GM19324 (cell line): ENCODE results near the gene FCGR1A.
"Not testable (repeated sequence)": the region's sequence is repeated elsewhere in the genome, so short reads cannot be mapped to it uniquely, and the experiment has no call there.

Experiments used
- ATAC-seq: cut with Tn5 transposase; IDR thresholded peaks from one replicate; pipeline ENCODE4 v1.9.1; 2021; ENCODE audit warnings: mild to moderate bottlenecking, moderate library complexity; ENCODE audit not compliant: unreplicated experiment, low FRiP score

Gene FCGR1A

DNA sequence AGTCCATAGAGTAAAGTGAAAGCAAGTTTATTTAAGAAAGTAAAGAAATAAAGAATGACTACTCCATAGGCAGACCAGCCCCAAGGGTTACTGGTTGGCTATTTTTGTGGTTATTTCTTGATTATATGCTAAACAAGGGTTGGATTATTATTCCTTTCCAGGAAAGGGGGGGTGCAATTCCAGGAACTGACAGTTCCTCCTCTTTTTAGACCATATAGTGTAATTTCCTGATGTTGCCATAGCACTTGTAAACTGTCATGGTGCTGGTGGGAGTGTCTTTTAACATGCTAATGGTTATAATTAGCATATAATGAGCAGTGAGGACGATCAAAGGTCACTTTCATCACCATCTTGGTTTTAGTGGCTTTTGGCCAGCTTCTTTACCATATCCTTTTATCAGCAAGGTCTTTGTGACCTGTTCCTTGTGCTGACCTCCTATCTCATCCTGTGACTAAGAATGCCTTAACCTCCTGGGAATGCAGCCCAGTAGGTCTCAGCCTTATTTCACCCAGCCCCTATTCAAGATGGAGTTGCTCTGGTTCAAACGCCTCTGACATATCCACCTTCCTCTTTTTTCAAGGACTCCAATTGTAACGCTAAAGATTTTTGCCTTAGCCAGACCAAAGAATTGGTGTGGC is 6.9 kb upstream of the FCGR1A start:
- not testable (repeated sequence) for ATAC-seq

DNA sequence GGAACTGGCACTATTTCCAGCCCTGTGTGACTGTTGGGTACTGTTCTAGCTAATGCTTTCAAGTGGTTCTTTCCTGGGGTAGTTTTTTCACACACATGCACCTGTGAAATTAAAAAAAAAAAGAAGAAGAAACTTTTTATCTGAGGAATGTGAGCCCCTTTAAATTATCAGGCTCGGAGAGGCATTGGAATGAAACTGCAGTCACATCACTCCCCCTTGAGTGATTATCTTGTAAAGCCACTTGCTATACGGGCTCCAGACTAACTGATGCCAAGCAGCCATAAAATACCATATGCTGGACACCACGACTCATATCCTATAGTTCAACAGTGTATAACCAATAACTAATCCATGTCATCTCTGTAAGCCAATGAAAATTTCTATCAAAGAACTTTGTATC is 5.4 kb upstream of the FCGR1A start:
- not testable (repeated sequence) for ATAC-seq

DNA sequence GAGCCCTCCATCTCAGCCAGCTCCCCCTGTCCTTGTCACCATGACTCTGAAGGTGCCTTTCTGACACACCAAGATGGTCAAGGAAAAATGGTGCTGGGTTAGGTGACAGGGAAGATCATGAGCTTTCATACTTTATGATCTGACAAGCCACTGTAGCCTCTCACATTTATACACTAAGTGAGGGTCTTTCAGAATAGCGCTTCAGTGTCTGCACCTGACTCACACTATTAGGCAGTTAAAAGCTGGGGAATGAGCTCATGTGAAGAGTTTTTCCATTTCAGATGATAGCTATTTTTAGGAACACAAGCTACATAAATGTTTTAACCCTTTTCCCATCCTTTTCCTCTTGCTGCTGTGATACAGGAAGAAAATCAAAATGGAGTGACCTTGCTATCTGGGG is 4.2 kb upstream of the FCGR1A start:
- not testable (repeated sequence) for ATAC-seq

DNA sequence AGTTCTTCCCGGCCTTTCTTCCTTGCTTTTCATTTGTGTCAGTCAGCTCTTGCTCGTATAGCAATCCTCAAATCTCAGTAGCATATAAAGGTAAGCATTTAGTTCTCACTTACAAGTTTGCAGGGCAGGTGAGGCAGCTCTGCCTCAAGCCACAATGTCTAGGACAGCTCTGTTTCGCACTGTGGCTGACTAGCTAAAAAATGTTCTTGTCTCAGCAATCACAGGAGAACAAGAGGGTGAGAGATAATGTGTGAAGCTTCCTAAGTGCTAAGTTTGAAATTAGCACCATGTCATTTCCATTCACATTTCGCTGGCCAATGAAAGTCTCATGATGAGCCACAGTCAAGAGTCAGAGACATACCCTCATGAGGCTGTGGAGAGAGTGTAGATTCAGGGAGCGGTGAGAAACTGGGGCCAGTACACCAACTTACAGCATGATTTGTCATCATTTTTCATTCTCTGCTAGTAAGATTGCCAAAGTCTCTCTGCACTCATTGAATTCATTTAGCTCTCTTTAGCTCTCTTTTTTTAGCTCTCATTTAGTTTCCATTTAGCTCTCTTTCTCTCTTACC is 995 bp upstream of the FCGR1A start:
- ATAC-seq = not testable (repeated sequence)

DNA sequence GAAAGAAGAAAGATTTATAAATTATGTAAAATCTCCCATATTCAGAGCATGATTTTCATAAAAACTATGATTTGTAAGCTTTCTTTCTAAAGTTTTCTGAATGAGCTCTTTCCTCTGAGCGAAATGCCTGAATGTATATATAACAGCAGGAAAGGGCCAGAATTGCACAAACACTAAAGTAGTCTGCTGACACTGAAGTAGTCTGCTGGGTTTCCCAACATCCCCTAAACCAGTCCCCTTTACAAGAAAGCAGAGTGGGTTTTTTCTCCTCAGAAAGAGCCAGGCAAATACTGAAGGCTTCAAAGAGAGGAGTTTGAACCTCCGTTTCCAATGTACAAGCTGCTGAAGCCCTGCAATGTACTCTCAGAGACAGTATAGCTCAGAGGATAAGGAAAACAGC is 795 bp downstream of the FCGR1A start:
- not testable (repeated sequence) for ATAC-seq

DNA sequence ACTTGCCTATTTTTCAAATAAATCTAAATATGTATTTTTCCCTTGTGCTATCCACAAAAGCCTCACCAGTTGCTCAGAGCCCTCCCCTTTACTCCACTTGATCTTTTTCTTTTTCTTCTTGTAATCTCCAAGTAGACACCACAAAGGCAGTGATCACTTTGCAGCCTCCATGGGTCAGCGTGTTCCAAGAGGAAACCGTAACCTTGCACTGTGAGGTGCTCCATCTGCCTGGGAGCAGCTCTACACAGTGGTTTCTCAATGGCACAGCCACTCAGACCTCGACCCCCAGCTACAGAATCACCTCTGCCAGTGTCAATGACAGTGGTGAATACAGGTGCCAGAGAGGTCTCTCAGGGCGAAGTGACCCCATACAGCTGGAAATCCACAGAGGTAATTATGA is 1.4 kb downstream of the FCGR1A start:
- ATAC-seq = not testable (repeated sequence)

DNA sequence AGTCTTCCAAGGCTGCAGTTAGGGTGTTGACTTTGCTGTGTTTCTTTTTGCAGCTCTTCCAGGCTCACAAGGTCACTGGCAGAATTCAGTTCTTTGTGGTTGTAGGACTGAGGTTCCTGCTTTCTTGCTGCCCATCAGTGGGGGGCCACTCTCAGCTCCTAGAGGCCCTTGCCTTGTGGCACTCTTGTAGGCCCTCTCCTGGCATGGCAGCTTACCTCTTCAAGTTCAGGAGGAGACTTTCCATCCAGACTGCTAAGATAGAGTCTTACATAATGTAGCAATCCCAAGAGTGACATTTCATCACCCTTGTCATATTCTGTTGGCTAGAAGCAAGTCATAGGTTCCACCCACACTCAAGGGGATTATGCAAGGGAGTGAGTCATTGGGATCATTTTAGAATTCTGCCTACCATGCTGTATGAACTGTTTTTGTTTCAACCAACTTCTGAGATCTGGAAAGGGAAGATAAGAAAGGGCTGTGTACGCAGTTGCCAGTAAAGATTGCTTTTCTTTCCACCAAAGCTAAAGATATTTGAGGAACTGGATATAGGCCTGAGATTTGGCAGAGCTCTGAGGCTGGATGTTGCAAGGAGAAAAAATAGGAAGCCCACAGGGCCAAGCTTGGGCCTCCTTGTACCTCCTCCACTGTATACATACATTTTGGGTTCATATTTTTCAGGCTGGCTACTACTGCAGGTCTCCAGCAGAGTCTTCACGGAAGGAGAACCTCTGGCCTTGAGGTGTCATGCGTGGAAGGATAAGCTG is 5.4 kb downstream of the FCGR1A start:
- ATAC-seq = not testable (repeated sequence)

DNA sequence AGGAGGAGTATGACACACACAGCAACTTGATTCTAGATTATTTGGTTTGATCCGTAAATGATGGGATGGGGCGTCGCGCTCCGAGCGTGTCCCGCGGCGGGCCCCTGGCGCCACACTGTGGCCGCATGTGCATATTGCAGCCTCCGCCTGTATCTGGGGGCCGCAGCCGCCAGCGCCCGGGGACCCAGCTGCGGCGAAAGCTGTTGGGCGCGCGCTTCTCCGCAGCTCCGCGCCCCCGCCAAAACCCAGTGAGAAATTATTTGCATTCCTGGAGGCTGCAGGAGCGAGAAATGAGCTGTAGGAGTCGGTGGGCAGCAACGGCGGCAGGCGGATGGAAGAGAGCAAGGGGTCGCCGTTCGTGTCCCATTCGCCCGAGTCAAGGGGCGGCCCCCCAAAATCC is 10.0 kb downstream of the FCGR1A start:
- peak; percentile 73 for ATAC-seq

DNA sequence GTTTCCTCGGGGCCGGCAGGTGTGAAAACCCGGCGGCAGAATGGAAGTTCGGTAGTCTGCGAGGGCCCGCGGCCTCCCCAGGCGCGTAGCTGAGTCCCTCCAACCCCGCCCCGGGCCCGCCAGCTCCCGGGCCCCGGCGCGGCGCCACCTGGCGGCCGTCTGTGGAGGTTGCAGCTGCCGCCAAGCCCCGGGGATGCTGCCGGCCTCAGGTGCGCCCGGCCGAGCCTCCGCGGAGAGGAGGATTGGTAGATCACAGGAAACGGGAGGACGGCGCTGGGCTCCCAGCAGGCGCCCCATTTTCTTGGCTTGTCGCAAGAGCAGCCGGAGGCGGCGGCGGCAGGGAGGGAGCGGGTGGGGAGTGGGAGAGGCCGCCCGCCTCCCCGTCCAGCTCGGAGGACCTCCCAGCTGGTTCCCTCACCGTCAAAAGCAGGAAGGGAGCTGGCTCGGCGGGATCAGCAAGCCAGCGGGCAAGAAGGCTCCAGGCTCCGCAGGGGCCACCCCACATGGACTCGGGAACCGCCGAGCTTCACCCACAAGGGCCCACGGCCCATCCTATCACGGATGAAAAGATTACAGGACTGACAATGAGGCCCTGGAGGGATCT is 10.5 kb downstream of the FCGR1A start:
- ATAC-seq = peak; percentile 84

DNA sequence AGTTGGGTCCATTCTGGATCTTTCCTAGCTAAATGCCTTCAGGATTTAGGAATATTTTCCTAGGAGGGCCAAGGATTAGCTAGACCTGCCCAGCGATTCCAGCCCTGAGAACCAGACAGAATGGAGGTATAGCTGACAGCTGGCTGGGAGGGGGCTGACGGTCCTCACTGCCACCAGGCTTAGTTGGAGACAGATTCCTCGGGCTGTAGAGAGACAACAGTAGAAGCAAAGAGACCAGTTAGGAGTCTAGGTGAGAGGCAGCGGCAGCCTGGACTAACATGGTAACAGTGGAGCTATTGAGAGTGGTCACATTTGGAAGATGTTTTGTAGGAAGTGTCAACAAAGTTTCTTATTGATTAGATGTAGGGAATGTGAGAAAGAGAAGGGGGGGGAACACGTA is 11.4 kb downstream of the FCGR1A start:
- not testable (repeated sequence) for ATAC-seq

DNA sequence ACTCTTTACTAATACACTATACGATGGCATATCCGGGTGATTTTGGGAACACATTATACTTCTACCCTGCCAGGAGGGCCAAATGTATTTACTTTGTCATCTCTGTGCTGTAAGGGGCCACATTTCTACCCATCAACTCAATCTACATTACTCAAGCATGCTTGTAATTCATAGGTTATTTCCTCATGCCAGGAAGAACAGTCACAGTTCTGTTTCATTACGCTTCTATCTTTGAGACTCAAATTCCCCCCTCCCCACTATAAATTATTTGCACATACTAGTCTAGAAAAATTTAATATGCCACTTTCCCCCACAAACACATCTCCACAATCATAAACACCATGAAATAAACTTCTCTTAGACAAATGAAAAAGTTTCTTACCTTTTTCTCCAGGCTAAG is 19.1 kb downstream of the FCGR1A start:
- not testable (repeated sequence) for ATAC-seq

DNA sequence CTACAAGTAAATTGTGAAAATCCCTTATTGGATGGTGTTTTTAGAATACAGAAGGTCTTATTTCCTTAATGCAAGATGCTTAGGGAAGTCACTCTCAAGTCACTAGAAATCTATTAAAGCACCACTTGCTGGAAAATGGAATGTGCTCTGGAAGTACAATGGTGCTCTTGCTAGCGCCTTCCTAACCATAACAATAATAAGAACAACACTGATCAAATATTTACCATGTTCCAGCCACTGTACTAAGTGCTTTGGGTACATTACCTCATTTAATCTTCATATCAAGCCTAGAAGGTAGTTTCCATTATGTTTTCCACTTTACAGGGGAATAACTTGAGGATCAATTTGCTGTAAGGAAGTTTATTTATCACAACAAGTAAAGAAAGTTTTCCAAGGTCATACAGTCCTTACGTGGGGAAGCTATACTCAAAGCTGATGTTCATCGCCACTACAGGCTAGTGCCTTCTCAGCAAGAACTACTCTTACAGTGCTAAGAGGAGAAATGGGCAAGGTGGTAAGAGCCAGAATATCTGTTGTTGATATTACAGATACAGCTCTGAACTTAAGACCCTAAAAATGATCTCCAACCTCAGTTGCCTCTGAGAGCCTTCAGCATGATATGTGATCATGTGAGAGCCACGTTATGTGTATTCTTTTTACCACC is 22.1 kb downstream of the FCGR1A start:
- ATAC-seq = not testable (repeated sequence)

DNA sequence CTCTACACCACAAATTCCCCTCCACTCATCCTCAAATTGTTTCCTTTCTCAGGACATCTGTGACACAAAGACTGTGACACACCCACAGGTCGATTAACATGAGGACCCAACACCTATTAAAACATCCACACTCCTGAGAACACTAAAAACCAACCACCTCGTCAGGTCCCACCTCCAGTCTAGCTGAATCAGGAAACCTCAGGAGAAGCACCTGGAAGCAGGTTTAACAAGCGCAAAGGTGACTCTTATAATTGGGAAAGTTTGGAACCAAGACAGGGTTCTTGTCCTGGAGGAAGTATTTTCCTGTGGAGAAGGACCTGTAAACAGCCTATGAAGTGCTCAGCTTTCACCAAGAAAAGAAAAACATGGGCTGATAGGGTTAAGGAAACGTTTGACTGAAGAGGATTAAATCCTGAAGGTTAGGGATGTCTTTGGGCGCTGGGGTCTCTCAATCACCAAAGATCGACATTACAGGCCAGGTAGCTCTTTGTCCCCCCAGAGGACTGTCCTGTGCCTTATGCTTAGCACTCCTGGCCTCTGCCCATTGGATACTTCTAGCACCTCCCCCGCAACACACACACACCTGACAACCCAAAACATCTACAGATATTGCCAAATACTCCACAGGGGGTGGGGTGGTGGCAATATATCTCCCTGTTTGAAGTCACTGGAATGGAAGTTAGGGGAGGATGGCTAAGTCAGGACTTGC is 28.4 kb downstream of the FCGR1A start:
- not testable (repeated sequence) for ATAC-seq

DNA sequence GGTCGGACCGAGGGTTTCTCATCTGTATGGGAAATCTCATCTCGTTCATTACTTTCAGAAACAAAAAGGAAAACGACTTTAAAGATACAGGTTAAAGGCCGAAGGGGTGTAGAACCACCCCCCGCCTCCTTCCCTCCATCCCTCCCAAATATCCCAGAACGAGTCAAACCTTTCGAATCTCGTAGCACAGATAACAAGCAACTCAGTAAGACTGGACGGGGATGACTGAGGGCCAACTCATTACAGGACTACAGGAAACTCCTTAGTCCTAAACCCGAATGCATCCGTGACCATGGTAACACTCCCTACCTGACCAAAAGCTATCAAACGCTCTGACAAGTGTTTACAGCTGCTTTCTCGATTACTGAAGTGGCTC is 29.0 kb downstream of the FCGR1A start:
- ATAC-seq = peak; percentile 5

DNA sequence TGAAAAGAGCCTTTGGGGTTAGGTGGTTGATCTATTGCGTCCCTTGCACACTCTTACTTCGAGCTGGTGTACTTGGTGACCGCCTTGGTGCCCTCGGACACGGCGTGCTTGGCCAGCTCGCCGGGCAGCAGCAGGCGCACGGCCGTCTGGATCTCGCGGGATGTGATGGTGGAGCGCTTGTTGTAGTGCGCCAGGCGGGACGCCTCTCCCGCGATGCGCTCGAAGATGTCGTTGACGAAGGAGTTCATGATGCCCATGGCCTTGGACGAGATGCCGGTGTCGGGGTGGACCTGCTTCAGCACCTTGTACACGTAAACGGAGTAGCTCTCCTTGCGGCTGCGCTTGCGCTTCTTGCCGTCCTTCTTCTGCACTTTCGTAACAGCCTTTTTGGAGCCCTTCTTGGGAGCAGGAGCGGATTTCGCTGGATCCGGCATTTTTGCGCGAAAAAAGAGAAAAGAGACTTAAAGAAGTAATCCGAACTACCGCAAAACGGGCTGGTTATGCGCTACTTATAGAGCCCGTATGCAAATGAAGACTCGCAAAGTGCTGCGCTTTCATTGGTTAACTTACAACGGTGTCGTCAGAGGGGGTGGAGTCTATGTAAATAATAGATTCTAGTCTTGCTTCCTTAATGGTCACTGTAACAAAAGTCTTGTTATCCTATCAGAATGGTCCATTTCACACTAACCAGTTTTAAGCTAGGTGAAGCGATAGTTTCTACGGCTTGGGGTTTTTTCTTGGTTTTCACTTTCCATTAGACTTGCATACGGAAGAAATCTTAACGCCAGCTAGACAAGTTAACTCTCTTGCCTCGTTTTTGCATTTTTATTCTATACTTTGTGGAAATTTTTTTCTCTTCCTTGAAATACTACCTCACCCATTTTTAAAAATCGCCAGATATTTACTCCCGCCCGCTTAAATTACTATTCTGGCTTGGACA is 29.7 kb downstream of the FCGR1A start:
- peak; percentile 89 for ATAC-seq

DNA sequence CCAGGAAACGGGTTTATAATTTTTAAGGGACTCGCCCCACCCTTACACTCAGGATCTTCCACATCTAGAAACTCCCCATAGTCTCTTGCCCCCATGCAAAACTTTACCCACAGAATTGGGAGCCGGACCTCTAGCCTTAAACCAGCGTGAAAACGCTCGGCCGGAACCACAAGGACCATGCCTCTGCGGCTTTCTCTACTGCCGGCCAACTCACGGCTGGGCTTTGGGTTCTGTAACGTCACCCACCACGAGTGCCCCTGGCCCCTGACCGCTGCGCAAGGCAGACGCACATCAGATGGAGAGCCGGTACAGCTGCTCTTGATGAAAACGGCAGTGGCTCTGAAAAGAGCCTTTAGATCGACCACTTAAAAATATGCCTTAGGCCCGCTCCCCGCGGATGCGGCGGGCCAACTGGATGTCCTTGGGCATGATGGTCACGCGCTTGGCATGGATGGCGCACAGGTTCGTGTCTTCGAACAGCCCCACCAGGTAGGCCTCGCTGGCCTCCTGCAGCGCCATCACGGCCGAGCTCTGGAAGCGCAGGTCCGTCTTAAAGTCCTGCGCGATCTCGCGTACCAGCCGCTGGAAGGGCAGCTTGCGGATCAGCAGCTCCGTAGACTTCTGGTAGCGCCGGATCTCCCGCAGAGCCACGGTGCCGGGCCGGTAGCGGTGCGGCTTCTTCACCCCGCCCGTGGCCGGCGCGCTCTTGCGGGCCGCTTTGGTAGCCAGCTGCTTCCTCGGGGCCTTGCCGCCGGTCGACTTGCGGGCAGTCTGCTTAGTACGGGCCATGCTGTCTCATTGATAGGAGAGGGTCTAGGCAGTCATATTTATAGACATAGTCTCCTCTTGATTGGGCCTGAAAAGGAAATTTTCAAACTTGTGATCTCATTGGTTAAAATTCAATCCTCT is 30.7 kb downstream of the FCGR1A start:
- peak; percentile 13 for ATAC-seq

DNA sequence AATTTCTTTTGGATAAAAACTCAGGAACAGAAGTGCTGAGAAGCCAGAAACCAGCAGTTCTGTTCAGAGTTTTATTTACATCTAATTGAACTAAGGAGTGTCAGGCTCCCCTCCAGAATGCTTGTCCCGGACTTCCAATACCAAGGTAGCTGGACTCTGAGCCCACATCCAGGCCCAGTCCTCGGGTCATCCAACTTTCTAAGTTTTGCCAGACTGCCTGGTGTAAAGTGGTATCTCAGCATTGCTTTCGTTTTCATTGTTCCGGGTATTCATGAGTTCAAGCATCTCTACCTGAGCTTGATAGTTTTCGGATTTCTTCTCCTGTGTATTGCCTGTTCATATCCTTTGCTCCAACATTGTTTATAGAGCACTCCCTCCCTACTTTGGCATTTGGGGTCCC is 37.9 kb downstream of the FCGR1A start:
- not testable (repeated sequence) for ATAC-seq

DNA sequence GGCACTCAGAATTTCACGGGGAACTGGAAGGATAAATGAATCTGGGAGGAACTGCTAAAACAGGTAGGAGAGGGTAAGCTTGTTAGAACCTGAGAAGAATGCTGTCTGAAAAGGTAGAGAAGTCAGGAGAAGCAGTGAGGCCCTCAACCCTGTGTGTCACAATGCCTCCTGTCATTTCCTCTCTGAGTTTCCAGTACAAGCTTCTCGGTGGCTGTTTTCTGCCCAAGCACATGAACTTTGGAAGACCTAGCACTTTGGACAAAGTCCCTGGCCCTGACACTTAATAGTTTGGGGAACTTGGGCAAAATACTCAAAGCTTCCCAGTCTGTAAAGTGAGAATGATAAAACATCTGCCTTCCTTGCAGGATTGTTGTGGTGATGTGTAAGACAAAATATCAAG is 44.1 kb downstream of the FCGR1A start:
- ATAC-seq = not testable (repeated sequence)
